ENCODE data around the gene SLC29A2.

SLC29A2 gene

DNA sequence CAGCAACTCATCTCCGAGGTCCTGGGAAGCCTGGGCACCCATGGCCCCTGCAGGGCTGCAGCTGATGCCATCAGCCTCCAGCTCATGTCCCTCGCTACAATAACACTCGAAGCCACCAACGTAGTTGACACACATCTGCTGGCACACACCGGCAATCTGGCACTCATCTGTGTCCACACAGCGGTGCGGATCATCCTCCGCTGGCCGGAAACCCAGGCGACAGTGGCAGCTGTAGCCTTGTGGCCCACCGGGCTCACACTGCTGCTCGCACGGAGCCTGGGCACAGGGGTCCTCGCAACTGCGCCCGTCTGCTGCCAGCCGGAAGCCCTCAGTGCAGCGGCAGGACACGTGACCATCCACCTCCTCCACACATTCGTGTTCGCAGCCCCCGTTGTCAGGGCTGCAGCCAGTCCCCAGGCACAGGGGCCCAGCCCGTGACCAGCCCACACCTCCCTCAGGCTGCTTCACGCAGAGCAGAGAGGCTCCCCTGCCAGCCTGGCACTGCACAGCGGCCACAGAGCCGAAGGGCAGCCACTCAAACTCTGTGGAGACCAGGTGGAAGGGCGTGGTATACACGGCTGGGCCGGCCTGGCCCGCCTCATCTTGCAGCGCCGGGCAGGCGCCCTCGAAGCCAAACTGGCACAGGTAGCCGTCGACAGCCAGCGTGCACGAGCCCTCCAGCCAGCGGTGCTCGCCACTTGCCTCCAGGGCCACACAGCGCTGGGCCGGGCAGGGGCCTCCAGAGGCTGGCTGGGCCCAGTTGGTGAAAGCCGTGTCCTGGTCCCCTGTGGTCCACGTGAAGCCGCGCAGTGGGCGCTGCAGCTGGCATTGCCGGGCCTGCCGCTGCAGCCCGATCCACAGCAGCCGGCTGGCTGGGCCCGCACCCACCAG lies 55.4 kb downstream of the SLC29A2 start:
- peak; percentile 24 for DNase-seq

DNA sequence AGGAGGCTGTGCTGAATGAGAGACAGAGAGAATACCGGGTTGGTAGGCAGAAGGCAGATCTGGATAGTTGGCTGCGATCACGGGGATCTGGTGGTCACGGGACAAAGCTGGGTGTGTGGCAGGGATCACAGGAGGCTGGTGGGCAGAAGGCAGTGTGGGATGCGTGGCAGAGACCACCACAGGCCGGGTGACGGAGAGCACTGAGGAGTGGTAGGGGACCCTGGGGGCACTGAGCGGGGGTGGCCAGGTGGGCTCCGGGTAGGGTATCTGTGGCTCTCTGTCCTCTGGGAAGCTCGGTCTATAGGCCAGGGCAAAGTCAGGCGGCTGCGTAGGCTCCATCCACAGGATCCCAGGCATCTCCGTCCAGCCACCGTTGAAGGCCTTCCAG lies 56.1 kb downstream of the SLC29A2 start:
- no peak for DNase-seq

DNA sequence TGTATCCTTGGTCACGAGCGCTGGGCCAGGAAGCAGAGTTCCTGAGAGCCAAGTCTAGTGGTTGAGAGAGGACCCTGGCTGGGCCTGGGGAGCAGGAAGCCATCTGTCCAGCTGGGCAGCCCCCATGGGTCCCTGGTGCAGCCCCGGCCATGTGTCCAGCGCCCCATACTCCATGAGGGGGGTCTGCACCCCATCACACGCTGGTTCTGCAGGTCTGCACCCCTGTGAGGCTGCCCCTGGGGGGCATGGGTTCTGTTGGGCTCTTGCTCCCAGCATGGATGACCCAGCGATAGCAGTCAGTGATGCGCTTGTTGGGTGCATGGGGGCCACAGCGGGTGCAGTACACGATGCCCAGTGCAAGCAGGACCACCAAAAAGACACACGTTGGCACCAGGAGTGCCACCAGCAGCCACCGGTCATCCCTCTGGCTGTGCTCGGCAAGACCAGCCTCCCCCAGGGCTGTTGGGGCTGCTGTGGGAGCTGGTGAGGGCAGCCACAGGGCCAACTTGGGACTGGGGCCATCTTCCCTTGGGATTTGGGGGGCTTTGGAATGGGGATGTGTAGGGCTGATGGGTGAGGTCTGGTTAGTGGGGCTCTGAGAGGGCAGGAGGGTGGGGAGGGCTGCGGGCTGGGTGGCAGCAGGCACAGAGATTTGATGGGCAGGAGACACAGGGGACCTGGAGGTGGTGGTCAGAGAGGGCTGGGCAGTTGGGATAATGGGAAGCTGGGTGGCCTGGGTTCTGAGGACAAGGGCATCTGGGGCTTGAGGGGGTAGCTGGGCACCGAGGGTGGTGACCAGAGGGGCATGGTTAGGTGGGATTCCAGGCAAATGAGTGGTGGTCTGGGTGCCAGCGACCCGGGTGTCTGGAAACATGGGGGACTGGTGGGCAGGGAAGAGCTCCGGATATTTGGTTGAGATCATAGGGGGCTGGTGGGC lies 56.7 kb downstream of the SLC29A2 start:
- no peak for DNase-seq

DNA sequence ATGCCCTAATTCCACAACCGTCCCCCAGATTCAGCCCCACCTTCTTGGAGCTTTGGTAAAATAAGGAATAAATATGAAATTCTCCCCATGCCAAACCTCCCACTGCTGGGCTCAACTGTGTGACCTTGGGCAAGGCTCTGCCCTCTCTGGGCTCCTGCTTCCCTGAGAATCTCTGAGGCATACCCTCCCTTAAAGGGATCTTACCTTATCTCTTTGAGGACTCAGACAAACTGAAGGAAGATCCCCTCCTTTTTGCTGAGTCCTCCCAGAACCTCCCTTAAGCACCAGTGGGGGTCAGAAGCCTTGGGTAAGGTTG lies 57.4 kb downstream of the SLC29A2 start:
- DNase-seq, result no peak

DNA sequence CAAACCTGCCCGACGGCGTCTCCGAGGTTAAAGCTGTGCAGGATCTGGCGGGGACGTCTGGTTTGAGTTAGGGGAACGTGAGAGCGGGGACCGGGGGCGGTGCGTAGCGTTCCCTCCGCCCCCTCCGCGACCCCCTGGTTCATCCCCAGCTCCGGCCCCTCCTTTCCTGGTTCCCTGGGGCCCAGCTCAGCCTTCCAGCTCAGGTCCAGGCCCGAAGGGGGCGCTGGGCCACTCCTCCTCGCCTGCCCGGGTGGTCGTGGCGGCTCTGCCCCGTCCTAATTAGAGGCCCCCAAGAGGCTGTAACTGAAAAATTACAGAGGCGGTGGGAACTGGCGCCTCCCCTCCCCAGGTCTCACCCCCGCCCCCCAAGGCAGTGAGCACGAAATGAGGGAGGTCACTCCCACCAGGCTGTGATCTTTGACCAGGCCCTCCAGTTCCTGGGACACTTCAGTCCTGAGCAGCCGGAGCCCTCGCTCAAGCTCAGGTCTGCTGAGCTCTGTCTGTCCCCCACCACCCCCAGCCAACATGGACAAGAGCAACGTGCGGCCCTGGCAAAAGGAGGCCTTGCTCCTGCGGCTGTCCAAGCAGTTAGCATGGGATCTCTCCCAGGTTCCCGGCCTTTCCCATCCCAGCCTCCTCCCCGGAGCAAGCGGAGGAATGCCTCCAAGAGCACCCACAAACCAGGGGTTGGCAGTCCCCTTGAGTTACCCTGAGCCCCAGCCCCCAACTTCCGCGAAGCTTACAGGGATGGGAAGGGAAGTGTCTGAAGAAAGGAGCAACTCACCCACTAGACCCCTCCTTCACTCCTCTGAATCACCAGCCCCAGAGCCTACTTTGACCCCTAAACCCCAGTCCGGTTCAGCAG lies 58.0 kb downstream of the SLC29A2 start:
- no peak for DNase-seq

DNA sequence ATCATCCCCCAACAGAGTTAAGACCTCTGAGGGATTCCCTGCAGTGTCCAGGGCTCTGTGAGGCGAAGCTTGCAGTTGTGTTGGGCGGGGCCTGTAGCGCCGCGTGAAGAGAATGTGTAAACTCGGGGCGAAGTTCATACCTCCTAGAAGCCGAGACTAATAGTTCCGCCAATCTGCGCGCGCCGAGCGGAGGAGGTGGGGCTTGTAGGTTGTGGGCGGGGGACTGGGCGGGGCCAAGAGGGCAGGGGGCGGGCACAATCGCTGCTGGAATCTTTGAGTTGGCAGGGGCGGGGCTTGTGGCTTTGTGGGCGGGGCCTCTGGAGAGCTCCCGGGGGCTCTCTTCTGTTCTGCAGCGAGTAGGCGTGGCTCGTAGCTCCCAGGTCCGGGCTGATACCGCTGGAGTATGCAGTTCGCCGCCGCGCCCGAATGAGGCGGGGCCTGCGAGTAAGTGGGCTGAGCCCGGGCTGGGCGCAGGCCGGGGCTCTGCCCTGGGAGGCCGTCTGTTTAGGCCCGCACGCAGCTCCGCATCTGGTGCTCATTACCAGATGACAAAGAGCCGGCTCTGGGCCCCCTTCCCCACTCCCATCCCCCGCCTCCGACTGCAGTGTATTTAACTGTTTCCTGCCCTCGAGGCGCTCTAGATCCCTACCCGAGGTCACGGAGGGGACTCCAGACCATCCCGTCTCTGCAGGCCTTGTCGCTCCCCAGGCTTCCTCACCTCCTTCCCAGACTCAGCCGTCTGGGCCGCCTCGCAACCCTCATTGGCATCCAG lies 58.8 kb downstream of the SLC29A2 start:
- peak; percentile 77 for DNase-seq

Measured in NCI-H2029 treated with DMSO at 0.1 percent for 48 hours (cell line).